Measurements from ENCODE around the gene WDR26.

DNA sequence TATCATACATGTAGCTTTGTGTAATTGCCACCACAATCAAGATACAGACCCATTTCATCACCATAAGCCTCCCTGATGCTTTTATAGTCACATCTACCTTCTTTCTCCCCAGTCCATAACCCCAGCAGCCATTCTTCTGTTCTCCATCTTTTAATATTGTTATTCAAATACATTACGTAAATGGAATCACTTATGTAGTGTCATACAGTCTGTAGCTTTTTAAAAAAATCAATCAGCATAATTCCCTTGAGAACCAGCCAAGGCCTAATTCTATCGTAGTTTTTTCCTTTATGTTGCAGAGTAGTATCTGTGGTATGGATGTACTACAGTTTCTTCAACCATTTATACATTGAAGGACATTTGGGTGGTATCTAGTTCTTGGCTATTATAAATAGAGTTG is 31.6 kb upstream of the WDR26 start:
- TF ChIP-seq, protein P1, sequence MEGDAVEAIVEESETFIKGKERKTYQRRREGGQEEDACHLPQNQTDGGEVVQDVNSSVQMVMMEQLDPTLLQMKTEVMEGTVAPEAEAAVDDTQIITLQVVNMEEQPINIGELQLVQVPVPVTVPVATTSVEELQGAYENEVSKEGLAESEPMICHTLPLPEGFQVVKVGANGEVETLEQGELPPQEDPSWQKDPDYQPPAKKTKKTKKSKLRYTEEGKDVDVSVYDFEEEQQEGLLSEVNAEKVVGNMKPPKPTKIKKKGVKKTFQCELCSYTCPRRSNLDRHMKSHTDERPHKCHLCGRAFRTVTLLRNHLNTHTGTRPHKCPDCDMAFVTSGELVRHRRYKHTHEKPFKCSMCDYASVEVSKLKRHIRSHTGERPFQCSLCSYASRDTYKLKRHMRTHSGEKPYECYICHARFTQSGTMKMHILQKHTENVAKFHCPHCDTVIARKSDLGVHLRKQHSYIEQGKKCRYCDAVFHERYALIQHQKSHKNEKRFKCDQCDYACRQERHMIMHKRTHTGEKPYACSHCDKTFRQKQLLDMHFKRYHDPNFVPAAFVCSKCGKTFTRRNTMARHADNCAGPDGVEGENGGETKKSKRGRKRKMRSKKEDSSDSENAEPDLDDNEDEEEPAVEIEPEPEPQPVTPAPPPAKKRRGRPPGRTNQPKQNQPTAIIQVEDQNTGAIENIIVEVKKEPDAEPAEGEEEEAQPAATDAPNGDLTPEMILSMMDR (conservative IDR thresholded peaks at IDR 0.05): no peak
- TF ChIP-seq ZFX (IDR thresholded peaks at IDR 0.05): no peak
